ES-I3 (cell line): ENCODE data around the gene FHIT.

Experiments used
- H3K36me3 ChIP-seq: 2 replicates; pipeline ENCODE4 v1.6.1; 2013; ENCODE audit warnings: mild to moderate bottlenecking, low read length, control low read depth, moderate library complexity; ENCODE audit not compliant: insufficient read depth
- H3K4me1 ChIP-seq: 2 replicates; pipeline ENCODE4 v1.6.1; 2013; ENCODE audit warnings: mild to moderate bottlenecking, control low read depth, low read length; ENCODE audit not compliant: insufficient read depth
- H3K9ac ChIP-seq: 2 replicates; pipeline ENCODE4 v1.6.1; 2013; ENCODE audit warnings: low read depth, mild to moderate bottlenecking, low read length, moderate library complexity
- H3K9me3 ChIP-seq: 2 replicates; pipeline ENCODE4 v1.6.1; 2013; ENCODE audit warnings: mild to moderate bottlenecking, low read length, moderate library complexity; ENCODE audit not compliant: control insufficient read depth, insufficient read depth

Gene FHIT

GRCh38 chr3:60107275-60107674 is 1144.0 kb downstream of the FHIT start:
- Histone ChIP-seq H3K9me3 (no peaks in the 10 kb centered on the region), H3K4me1 (no peaks in the 10 kb centered on the region; the same call in 1 of the 2 replicates), H3K36me3 (no peaks in the 10 kb centered on the region), H3K9ac (no peak overlapping the region)

DNA sequence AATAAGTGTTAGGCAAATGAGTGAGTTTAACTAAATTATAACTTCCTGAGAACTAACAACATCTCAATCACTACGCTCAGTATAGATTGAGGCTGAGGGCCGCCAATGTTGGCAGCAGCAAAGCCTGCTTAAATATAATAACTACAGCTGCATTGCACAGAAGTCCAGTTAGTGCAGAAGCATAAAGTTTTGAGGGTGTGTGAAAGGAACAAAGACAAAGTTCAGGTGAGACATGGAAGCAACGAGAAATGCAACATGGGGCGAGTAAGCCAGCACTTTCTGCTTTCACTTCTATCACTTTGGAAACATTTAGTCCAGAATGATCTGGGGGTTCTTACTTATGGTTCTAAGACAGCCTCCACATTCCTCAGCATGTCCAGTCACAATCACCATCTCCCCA is 1149.1 kb downstream of the FHIT start:
- H3K9ac ChIP-seq: no peak overlapping the region
- H3K4me1 ChIP-seq: no peaks in the 10 kb centered on the region; the same call in 1 of the 2 replicates
- no peaks in the 10 kb centered on the region for H3K9me3 ChIP-seq
- no peaks in the 10 kb centered on the region for H3K36me3 ChIP-seq

- Histone ChIP-seq H3K9ac (no peak overlapping the region), H3K4me1 (no peaks in the 10 kb centered on the region; the same call in 1 of the 2 replicates), H3K36me3 (no peaks in the 10 kb centered on the region), H3K9me3 (no peaks in the 10 kb centered on the region)
Observed at GRCh38 chr3:60101621-60102020, 1149.6 kb downstream of the FHIT start.

- Histone ChIP-seq H3K36me3 (no peaks in the 10 kb centered on the region; the same call in 1 of the 2 replicates), H3K4me1 (no peaks in the 10 kb centered on the region), H3K9me3 (no peaks in the 10 kb centered on the region), H3K9ac (no peak overlapping the region)
Observed at GRCh38 chr3:60096403-60096802, 1154.8 kb downstream of the FHIT start.

DNA sequence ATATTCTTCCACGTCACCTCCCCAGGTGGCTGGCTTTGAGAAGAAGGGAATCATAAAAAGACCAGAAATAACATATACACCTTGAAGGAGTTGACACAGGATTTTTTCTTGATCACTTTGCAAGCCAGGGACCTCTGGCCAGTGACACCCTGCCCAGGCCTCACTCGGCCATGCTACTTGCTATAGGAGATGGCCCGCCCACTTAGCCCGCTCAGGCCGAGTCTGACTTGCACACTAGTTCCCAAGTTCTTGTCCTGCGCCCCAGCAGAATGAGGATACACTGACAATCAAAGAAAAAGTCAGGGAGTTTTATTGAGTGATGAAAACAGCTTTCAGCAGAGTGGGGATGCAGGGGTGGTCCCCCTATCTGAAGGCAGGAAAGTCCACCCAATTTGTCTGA is 1155.3 kb downstream of the FHIT start:
- H3K9me3 ChIP-seq: no peaks in the 10 kb centered on the region
- H3K9ac ChIP-seq: no peak overlapping the region
- H3K36me3 ChIP-seq: no peaks in the 10 kb centered on the region; the same call in 1 of the 2 replicates
- H3K4me1 ChIP-seq: no peaks in the 10 kb centered on the region

- H3K9ac ChIP-seq: no peak overlapping the region
- H3K4me1 ChIP-seq: no peaks in the 10 kb centered on the region
- no peaks in the 10 kb centered on the region; the same call in 1 of the 2 replicates for H3K36me3 ChIP-seq
- H3K9me3 ChIP-seq: no peaks in the 10 kb centered on the region
Observed at GRCh38 chr3:60095516-60095915, 1155.7 kb downstream of the FHIT start.

- Histone ChIP-seq H3K36me3 (no peaks in the 10 kb centered on the region; the same call in 1 of the 2 replicates), H3K4me1 (no peaks in the 10 kb centered on the region), H3K9ac (no peak overlapping the region), H3K9me3 (no peaks in the 10 kb centered on the region)
Observed at GRCh38 chr3:60094392-60094947, 1156.8 kb downstream of the FHIT start.

DNA sequence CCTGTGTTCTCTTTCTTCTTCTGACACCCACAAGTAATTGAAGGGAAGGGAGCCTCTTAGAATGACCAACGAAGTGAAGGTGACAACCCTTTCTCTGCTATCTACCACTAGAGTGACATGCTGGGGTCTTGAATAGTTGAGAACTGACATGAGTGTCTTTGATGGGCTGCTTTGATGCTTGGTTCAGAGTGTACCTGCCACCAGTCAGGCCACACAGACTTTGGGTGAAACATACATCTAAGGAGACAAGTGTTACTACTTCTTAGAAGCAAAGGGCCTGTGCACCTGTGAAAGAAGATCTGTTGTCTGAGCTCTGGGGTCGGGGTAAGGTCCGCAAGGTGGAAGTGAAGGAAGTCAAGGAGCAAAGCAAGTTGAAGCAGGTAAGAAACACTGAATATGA is 1160.7 kb downstream of the FHIT start:
- Histone ChIP-seq H3K4me1 (no peaks in the 10 kb centered on the region), H3K36me3 (no peaks in the 10 kb centered on the region; the same call in 1 of the 2 replicates), H3K9ac (no peak overlapping the region), H3K9me3 (no peaks in the 10 kb centered on the region)

DNA sequence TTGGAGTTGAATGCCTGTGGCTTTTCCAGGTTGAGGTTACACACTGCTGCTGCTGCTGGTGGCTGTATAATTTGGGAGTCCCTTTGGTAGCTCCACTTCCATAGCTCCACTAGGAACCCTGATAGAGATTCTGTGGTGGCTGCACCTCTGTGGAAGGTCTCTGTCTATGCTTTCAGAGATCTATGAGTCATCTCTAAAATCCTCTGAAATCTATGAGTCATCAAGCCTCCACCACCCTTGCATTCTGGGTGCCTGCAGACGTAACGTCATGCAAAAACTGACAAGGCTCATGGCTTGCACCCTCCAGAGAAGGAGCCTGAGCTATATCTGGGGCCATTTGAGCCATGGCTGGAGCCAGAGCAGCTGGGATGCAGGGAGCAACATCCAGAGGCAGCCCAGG is 1164.4 kb downstream of the FHIT start:
- Histone ChIP-seq H3K9ac (no peak overlapping the region), H3K4me1 (no peaks in the 10 kb centered on the region), H3K9me3 (no peaks in the 10 kb centered on the region), H3K36me3 (no peaks in the 10 kb centered on the region)

GRCh38 chr3:60085649-60086048 is 1165.6 kb downstream of the FHIT start:
- Histone ChIP-seq H3K36me3 (no peaks in the 10 kb centered on the region), H3K4me1 (no peaks in the 10 kb centered on the region), H3K9ac (no peak overlapping the region)

GRCh38 chr3:60081381-60082095 is 1169.7 kb downstream of the FHIT start:
- H3K9ac ChIP-seq: no peak overlapping the region
- no peaks in the 10 kb centered on the region for H3K4me1 ChIP-seq
- H3K36me3 ChIP-seq: no peaks in the 10 kb centered on the region
- no peaks in the 10 kb centered on the region for H3K9me3 ChIP-seq

More at GRCh38 chr3:60085649-60086048, 1165.6 kb downstream of the FHIT start:
- no peaks in the 10 kb centered on the region for H3K9me3 ChIP-seq

- Histone ChIP-seq H3K4me1 (no peaks in the 10 kb centered on the region), H3K36me3 (no peaks in the 10 kb centered on the region), H3K9ac (no peak overlapping the region), H3K9me3 (no peaks in the 10 kb centered on the region)
Observed at GRCh38 chr3:60080648-60081047, 1170.6 kb downstream of the FHIT start.

DNA sequence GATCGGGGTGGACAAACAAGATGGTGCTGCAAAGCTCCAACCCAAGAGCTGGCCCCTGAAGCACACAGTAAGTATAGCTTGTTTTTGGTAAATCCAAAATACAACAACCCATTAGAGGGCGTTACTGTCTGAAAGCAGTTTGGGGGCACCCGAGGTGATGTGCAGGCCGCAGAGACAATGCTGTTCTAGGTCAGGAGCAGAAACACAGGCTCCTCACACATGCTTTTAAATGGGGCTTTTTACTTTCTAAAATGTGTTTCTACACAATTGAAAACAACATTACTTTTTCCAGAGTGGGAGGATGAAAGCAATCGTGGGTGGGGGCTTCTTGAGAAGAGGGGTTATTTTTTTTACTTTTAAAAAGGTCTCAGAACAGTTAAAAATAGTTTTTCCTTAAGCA is 1172.2 kb downstream of the FHIT start:
- Histone ChIP-seq H3K9ac (no peak overlapping the region), H3K36me3 (no peaks in the 10 kb centered on the region), H3K4me1 (no peaks in the 10 kb centered on the region), H3K9me3 (no peaks in the 10 kb centered on the region)

DNA sequence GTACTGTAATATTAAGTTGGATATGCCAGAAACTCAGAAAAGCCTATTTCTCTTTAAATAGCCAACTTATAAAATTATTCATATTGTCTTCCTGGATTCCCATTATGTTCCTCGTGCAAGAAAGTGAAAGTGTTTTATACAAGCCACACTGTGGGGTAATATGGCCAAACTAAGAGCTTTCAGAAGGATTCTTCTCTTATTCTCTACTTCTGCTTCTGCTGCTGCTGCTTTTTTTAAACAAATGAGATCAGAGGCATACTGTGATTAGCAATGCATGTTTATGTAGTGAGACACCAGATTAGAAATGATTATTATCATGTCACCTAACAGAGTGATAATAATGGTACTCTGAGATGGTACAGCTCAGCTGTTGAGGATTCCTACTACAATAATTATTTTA is 1174.9 kb downstream of the FHIT start:
- Histone ChIP-seq H3K9ac (no peak overlapping the region), H3K4me1 (no peaks in the 10 kb centered on the region), H3K36me3 (no peaks in the 10 kb centered on the region), H3K9me3 (no peaks in the 10 kb centered on the region)

GRCh38 chr3:60073942-60074341 is 1177.3 kb downstream of the FHIT start:
- Histone ChIP-seq H3K9ac (no peak overlapping the region), H3K4me1 (no peaks in the 10 kb centered on the region), H3K9me3 (no peaks in the 10 kb centered on the region), H3K36me3 (no peaks in the 10 kb centered on the region)
